Dedifferentiated amniotic fluid mesenchymal stem cell (primary cell): ENCODE data around the gene COPG1.

Experiments
- DNase-seq: peaks from one replicate; pipeline ENCODE4 v3.0.0-alpha.2; 2016; ENCODE audit errors: extremely low spot score

COPG1 gene

DNA sequence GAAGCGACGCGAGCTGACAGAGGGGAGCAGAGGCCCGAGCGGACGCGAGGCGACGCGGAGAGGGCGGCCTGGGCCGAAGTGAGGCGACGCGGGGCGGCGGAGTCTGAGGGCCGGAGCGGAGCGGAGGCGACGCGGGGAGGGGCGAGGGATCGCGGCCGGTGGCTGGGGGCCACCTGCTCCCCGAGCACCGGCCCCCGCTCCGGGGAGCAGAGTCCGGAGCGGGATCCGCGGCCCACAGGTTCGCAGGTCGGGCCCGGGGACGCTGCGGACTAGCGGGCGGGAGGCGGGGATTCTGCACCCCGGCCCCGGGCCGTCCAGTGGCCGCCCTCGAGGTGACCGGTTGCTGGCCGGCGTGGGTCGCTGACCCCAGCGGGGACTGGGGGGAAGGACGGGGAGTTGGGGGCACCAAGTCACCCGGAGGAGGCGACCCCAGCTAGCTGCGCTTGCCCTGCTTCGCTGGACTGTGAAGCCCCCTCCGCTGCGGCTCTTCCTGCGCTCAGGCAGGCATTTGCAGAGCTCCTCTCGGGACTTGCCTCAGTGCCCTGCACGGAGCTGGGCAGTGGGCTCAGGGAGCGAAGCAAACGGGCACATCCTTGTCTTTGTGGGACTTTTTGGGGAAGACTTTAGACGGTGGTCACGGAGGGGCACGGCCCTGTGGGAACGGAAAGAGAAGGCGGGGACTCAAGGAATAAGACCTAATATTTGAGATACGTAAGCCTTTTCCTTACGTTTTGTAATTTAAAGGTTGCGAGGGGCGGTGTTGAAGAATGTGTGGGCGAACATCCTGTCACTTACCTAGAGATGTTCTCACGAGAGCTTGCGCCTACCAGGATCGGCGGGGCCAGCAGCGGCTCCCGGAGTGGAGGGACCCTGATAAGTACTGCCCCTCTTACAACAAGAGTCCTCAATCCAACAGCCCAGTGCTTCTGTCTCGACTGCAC is 29.8 kb downstream of the COPG1 start:
- no peak for DNase-seq

DNA sequence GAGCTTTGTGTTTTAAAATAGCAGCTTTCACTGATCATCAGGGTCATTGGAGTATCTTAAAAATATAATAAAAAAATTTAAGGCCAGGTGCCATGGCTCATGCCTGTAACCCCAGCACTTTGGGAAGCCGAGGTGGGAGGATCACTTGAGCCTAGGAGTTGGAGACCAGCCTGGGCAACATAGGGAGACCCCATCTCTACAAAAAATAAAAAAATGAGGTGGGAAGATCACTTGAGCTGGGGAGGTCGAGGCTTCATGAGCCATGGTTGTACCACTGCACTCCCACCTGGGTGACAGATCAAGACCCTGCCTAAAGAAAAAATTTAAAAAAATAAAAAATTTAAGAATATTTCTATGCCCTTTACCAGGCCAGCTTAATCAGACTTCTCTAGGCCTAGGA is 30.8 kb downstream of the COPG1 start:
- no peak for DNase-seq

DNA sequence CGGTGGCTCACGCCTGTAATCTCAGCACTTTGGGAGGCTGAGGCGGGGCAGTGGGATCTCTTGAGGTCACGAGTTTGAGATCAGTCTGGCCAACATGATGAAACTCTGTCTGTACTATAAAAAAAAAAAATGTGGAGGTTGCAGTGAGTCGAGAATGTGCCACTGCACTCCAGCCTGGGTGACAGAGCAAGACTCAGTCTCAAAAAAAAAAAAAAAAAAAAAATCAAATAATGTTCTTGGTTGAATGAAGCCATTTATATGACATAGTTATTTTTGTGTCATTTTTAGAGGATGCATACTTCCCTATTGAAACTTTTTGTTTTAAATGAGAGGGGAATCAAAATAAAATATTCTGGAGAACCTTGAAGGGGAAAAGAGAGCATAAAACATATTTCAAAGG is 32.3 kb downstream of the COPG1 start:
- DNase-seq, result no peak

DNA sequence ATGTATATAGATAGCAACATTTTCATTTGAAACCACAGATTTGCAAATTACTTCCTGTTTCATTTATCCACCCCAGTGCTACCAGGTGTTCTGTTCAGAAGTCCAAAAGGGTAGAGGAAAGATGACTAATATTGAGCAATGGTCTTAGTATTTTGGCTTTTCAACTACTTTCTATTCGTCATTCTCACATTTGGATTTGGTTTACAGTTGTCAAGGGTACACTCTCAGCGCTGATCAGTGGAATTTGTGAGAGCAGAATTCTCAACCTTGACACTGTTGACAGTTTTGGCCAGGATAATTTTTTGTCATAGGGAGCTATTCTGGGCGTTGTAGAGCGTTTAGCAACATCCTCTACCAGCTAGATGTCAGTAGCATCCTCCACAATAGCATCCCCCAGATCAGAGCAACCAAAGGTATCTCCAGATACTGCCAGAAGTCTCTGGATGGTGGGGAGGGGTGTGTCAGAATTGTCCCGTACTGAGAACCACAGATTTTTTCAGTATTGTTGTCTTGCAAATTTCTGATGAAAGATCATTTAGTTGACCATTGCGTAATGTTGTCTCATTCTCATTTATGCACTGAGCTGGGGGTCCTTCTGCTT is 33.4 kb downstream of the COPG1 start:
- DNase-seq, result no peak

DNA sequence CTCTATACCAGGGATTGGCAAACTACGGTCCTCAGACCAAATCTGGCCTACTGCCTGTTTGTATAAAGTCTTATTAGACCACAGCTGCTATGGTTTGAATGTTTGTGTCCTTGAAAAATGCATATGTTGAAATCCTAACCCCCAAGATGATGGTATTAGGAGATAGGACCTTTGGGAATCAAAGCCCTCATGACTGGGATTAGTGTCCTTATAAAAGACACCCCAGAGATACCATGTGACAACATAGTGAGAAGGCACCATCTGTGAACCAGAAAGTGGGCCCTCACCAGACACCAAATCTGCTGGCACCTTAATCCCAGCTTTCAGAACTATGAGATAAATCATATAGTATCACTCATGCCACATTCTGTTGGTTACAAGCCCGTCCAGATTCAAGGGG is 36.7 kb downstream of the COPG1 start:
- no peak for DNase-seq

DNA sequence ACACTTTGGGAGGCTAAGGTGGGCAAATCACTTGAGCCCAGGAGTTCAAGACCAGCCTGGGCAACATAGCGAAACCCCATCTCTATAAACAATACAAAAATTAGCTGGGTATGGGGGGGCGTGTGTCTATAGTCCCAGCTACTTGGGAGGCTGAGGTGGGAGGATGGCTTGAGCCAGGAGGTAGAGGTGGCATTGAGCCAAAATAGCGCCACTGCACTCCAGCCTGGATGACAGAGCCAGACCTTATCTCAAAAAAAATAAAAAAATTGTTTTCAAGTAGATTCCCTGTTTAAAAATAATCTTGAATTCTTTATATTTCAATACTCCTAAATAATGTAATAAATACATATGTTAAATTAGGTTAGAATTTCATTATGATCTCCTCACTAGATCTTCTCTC is 39.0 kb downstream of the COPG1 start:
- DNase-seq, result no peak

DNA sequence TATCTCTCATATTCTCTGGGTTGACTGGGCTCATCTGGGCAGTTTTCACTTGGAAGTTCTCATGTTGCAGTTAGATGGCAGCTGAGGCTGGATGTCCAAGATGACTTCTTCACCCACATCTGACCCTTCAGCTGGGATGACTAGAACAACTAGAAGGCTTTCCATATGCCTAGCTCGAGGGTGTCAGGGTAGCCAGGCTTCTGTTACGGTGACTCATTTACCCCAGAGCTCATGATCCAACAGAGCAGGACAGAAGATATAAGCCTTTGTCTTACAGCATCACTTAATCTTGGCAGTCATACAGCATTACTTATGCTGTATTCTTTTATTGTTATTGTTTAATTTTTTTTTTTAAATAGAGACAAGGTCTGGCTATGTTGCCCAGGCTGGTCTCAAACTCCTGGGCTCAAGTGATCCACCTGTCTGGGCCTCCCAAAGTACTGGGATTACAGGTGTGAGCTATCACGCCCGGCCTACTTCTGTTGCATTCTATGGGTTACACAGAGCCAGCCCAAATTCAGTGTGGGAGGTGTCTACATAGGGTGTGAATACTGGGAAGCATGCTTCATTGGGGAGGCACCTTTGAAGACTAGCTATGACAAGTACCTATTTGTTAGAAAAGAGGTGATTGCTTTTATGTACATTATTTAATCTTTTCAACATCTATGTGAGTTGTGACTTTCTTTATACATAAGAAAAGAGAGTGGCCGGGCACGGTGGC is 40.0 kb downstream of the COPG1 start:
- DNase-seq, result no peak

DNA sequence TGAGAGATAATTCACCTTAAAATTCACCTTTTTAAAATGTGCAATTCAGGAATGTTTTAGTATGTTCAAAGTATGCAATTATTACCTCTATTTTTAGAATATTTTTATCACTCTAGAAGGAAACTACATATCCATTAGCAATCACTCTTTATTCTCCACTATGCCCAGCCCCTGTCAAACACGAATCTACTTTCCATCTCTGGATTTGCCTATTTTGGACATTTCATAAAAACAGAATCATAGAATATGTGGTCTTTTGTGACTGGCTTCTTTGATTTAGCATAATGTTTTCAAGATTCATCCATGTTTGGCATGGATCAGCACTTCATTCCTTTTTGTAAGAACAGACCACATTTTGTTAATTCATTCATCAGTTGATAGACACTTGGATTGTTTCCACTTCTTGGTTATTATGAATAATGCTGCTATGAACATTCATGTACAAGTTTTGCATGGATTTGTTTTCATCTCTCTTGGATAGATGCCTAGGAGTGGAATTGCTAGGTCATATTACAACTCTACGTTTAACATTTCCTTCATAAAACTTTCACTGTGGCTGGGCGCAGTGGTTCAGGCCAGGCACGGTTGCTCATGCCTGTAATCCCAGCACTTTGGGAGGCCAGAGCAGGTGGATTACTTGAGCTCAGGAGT is 42.0 kb downstream of the COPG1 start:
- DNase-seq, result no peak

DNA sequence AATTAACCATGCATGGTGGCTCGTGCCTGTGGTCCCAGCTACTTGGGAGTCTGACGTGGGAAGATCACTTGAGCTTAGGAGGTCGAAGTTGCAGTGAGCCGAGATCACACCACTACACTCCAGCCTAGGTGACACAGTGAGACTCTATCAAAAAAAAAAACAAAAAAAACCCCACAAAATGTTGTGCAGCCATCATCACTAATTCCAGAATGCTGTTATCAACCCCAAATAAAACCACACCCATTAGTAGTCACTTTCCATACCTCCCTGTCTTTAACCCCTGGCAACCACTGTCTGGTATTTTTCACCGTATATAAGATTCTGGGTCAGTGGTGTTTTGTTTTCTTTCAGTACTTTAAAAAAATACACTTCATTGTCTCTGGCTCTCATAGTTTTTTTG is 45.9 kb downstream of the COPG1 start:
- no peak for DNase-seq

DNA sequence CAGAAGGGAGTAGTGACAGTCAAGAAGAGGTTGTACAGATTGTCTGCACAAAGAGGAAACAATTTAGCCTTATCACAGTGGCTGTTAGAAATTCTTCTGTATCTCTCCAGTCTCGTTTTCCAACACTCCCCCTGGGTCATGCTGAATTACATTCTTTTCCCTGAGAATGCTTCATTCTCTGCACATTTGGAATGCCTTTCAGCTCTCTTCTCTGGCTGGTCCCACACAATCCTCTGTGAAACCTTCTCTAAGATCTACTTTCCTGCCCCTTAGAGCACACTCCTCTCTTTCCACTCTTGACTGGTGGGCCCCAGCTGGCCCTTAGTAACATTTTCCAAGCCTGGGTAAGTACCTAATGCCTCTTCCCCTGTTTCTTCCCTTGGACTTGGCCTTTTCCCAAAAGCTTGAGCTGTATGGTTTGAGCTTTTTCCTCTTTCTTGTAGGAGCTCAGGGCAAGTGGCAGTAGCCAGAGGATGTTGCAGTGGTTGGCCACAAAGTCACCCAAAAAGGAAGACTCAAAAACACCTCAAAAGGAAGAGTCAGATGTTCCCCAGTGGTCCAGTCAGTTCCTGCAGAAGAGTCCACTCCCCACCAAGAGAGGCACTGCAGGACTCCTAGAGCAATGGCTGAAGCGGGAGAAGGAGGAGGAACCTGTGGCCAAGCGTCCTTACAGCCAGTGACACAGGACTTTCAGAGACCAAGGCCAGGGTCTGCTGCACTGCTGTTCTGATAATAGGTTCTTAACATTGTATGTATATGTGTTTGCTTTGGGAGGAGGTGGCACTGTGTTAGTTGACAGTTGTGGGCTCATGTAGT is 54.9 kb downstream of the COPG1 start:
- no peak for DNase-seq

DNA sequence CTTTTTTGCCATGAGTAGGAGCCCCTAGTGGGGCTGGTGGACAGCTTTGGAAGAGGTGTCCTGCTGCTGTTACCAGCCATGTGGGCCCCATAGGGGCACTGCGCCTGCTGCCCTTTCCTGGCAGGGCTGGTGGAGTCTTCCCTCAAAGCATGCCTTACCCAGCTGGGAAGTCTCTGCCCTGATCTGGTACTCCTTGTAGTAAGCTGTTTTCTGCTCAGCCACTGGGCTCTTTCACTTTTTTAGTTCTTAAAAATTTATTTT is 55.5 kb downstream of the COPG1 start:
- no peak for DNase-seq

DNA sequence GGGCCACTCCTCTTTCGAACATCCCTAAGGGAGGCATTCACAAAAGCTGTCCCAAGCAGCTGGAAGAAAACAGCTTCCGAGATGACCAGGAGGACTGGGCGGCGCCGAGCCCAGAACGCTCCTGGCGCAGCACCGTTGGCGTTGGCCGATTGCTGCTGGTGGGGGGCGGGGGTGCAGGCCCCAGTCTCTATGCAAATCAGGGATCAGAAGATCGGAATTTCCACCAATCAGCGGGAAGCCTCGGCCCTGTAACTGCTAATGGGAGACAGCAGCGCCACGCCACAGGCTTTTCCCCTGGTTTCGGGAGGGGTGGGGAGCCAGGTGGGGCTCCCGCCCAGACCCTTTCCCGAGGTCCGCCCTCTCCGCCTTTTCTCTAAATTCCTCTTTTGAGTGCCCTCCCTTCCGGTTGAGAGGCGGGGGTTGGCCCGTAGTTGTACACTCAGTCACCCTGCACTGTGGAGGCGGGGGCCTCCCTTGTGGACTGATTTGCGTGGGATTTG is 56.2 kb downstream of the COPG1 start:
- DNase-seq, result peak; percentile 72

DNA sequence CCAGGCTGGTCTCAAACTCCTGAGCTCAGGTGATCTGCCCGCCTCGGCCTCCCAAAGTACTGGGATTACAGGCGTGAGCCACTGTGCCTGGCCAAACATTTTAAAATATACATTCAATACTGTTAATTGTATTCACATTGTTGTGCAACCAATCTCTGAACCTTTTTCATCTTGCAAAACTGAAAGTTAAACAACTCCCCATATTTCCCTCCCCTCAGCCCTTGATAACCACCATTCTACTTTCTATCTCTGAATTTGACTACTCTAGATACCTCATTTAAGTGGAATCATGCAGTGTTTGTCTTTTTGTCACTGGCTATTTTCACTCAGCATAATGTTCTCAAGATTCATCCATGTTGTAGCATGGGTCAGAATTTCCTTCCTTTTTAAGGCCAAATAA is 59.2 kb downstream of the COPG1 start:
- DNase-seq, result no peak

DNA sequence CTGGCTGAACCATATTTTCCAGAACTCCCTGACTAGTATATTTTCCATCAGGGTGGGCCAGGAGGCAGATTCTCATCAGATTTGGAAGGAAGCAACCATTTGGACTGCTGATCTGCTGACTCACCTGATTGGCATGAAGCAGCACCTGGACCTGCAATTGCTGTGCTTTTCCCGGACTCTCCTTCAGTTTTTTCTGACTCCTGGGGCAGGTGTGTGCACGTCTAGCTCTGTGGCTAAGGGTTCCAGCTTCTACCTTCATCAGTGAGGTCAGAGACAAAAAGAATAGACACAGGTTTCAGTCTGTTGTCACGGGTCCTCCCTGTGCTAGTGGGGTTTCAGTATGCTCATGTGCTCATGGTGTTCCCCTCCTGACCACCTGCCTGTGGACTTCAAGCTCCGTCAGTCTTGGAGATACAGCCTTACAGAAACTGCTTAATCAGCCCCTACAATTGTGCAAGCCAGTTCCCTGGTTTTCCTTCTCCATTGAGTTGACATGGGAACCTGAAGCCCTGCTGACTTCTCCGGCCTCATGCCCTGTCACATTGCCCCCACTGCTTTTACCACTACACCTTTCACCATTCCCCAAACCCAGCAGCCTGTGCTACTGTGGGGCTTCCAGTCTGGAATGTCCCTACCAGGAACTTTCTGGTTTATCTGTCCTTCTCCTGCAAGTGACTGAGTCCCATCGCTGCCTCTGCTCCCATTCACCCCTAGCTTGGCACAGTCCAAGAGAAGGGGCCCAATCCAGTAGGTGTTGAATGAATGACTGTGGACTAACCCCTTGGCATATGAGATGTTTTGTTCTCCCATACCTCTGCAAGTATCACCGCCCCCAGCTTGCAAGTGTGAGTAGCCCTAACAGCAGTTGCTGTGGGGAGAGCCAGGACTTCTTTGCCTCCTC is 61.0 kb downstream of the COPG1 start:
- DNase-seq, result no peak

DNA sequence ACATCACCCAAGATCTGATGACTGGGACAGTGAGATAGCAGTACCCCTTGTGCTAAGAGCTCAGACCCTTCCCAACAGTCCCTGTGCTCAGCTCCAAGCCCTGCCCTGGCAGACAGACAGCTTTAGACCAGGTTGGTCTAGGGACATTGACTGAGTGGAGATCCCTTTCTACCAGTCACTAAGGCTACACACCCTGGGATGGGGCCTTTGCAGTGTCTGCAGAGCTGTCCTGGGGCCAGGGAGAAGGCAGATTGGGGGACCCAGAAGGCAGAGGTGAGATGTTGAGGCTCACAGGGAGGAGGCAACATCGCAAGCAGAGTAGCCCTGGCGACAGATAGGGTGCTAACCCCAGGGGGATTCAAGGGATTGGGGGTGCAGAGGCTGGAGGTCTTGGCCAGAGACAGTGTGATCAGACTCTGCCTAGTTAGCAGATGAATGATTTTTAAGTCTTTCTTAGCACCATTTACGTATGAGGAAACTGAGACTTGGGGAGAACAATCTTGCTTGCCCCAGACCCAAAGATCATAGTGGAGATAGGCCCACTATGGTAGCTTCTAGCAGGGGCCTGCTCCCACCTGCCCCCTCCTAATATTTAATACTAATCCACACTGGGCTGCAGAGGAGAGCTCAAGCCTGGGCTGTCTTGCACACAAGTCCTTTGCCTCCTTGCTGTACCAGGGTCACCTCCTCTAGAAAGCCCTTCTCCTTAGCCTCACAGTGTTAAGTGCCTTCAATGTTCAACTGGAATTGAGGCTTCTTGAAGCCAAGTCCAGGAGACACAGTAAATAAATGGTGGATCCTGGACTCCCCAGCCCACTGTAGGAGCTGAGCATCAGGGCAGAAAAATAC is 61.9 kb downstream of the COPG1 start:
- DNase-seq, result no peak

DNA sequence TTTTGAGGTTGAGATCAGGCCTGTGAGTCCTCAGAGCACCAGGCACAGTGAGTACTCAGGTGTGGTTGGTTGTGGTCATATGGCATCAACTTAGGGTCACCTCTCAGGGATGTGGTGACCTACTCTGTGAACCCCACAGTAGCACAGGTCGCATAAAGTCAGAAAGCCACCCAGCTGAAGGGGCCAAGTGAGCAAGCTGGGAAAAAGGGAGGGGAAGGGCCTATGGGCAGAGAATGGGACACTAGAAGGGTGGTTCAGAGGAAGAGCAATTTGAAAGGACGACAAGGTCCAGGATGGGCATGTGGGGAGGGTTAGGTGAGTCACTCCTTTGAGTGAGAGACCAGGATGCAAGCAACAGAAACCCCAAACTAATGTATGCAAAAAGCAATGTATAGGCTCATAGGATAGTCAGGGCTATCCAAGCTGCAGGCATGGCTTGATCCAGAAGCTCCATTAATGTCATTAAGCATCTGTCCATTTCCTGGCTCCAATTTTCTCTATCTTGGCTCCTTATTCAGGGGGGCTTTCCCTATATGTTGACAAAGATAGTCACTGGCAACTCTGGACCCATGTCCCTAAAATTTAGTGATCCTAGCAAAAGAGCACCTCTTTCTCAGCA is 62.7 kb downstream of the COPG1 start:
- DNase-seq, result no peak

DNA sequence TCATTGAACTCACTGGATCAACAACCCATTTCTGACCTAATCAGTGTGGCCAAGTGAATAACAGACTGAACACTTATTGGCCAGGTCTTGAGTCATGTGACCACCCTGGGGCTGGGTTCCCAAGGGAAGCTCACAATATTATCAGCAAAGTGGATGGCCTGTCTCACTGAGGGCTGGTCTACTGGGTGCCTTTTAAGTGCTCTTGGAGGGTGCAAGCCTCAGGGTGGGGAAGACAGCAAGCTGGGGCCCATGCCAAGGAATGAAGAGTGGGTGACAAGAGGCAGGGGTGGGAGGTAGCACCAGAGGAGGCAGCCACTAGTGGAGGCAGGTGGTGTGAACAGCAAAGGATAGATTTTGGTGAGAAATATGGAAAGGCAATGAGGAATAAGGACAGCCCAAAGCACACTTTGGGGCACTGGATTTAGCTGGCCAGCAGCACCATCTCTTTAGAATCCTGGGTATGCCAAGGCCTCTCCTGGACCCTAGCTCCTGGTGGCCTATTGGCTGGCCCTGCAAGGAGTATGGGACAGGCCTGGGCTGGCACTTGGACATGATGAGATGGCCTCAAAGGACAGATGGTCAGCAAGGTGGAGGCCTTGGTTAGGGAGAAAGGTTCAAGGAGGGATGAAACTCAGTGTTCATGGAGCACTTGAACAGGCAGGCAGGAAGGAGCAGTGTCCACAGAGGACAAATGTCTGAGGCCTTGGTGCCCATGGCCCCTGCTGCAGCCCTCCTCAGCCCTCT is 63.4 kb downstream of the COPG1 start:
- DNase-seq, result no peak

DNA sequence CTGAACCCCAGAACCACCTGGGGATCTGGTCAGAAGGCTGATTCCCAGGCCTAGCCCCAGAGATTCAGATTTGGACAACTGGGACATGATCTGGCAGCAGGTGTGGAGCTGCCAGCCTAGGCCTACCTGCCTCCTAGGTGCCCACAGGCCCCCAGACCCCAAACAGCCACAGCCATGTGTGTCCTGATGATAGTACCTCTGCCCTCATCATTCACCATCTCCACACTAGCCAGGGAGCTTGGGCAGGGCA is 63.9 kb downstream of the COPG1 start:
- no peak for DNase-seq
